Colonic mucosa (tissue), 4 donors: ENCODE results near the gene INTS6. TPM values are rescaled to one million over a fixed set of nuclear protein-coding genes. Genes with fewer than 3 reads are reported as not detected.

Experiments
- DNase-seq: peaks from one replicate; pipeline ENCODE4 v3.0.0-alpha.2; 2020
- H3K27ac ChIP-seq: fragments of 200-600 bp; one replicate; pipeline ENCODE4 v1.8.0; 2021
- H3K27me3 ChIP-seq: fragments of 200-600 bp; one replicate; pipeline ENCODE4 v1.8.0; 2021
- H3K36me3 ChIP-seq: fragments of 200-600 bp; one replicate; pipeline ENCODE4 v1.8.0; 2021
- H3K4me1 ChIP-seq: fragments of 200-600 bp; one replicate; pipeline ENCODE4 v1.8.0; 2021; ENCODE audit warnings: mild to moderate bottlenecking
- H3K4me3 ChIP-seq: fragments of 200-600 bp; one replicate; pipeline ENCODE4 v1.8.0; 2021
- H3K9ac ChIP-seq, 2 donors: one replicate each; pipeline ENCODE4 v1.7.0; 2013; ENCODE audit warnings: control low read depth in 2 of 2, low read depth in 2 of 2, low read length in 2 of 2
- H3K9me3 ChIP-seq: fragments of 200-600 bp; one replicate; pipeline ENCODE4 v1.8.0; 2021
- intact Hi-C: fragments of 100-400 bp; cut with DNase I; formaldehyde crosslinking; loops from one replicate; pipeline ENCODE4 v1.14.1; 2022
- total RNA-seq, 2 donors: library from RNA; stranded (reverse); fragmentation: NEBNext Ultra II Directional in 1 of 2; extraction: Animal tissue kit (Norgen Biotek cat#: 25700) in 1 of 2; gene quantifications; one replicate each; pipeline ENCODE4 v1.2.1, GENCODE V29; 2021
- TF ChIP-seq, protein P1 (sequence below): fragments of 200-600 bp; IDR thresholded peaks from one replicate; pipeline ENCODE4 v1.8.0; 2022; ENCODE audit warnings: antibody characterized with exemption, mild to moderate bottlenecking
- donor health status: healthy.
- donor health status: DM: no; HTN: no; CAD: no.
- donor health status: DM: no; HTN: no; CAD: no.

The INTS6 gene
- total RNA-seq, 2 donors from 2014 or later: 30.8 to 32.3 TPM

DNA sequence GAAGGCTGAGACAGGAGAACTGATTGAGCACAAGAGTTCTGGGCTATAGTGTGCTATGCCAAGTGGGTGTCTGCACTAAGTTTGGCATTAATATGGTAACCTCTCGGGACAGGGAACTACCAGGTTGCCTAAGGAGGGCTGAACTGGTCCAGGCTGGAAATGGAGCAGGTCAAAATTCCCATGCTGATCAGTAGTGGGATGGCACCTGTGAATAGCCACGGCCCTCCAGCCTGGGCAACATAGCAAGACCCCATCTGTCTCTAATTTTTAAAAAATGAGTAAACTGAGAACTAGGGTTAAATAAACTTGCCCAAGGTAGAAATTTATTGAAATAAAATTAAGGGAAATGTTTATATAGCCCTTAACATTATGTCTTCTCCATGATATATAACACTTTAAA, 17.0 kb upstream of the INTS6 start:
- Histone ChIP-seq H3K4me1 (no peaks in the 10 kb centered on the region), H3K36me3 (no peaks in the 10 kb centered on the region), H3K27ac (no peak overlapping the region), H3K27me3 (no peaks in the 10 kb centered on the region), H3K9ac (no peak overlapping the region), H3K9me3 (no peaks in the 10 kb centered on the region), H3K4me3 (no peak overlapping the region)
- TF ChIP-seq, protein P1, sequence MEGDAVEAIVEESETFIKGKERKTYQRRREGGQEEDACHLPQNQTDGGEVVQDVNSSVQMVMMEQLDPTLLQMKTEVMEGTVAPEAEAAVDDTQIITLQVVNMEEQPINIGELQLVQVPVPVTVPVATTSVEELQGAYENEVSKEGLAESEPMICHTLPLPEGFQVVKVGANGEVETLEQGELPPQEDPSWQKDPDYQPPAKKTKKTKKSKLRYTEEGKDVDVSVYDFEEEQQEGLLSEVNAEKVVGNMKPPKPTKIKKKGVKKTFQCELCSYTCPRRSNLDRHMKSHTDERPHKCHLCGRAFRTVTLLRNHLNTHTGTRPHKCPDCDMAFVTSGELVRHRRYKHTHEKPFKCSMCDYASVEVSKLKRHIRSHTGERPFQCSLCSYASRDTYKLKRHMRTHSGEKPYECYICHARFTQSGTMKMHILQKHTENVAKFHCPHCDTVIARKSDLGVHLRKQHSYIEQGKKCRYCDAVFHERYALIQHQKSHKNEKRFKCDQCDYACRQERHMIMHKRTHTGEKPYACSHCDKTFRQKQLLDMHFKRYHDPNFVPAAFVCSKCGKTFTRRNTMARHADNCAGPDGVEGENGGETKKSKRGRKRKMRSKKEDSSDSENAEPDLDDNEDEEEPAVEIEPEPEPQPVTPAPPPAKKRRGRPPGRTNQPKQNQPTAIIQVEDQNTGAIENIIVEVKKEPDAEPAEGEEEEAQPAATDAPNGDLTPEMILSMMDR: no peak
- intact Hi-C loops: no loop called here
- DNase-seq: no peak

DNA sequence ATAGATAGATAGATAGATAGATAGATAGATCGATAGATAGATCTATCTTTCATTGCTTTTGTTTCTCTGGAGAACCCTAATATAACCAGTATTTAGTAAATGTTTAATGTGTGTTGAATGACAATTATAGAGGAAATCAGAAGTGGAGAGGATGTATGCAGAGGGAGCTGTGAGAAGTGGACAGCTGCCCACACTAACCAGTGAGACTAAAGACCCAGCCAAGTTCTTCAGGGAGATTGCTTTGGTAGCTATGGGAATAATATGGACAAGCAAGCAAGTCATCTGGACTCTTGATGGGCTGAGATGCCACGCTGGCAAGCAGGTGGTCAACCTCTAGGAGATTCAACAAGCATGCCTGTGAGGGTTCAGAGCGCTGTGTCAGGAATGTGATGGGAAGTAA, 14.9 kb upstream of the INTS6 start:
- no peak for DNase-seq
- Histone ChIP-seq H3K9ac (no peak overlapping the region), H3K27me3 (no peaks in the 10 kb centered on the region), H3K27ac (no peak overlapping the region), H3K9me3 (no peaks in the 10 kb centered on the region), H3K36me3 (no peaks in the 10 kb centered on the region), H3K4me1 (no peaks in the 10 kb centered on the region), H3K4me3 (no peak overlapping the region)
- TF ChIP-seq, protein P1: no peak
- intact Hi-C loops: no loop called here

DNA sequence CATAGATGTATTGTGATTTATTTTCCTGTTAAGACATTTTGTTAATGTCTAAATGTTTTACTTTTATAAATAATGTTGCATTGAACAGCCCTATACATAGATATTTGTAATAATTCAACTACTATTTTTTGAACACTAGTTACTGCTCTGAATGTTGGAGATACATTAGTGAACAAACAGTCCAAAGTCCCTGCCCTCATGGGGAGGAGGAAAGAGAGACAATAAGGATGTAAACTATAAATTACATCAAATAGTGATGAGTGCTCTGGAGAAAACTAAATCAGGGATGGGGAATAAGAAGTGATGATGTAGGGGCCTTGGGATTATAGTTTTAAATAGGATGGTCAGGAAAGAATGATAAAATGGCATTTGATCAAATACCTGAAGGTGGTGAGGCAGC, 12.3 kb upstream of the INTS6 start:
- H3K4me1 ChIP-seq: no peaks in the 10 kb centered on the region
- H3K36me3 ChIP-seq: no peaks in the 10 kb centered on the region
- no peak overlapping the region for H3K27ac ChIP-seq
- intact Hi-C loops: no loop called here
- H3K9me3 ChIP-seq: no peaks in the 10 kb centered on the region
- no peak for DNase-seq
- no peak overlapping the region for H3K4me3 ChIP-seq
- H3K27me3 ChIP-seq: no peaks in the 10 kb centered on the region
- no peak overlapping the region for H3K9ac ChIP-seq
- TF ChIP-seq, protein P1: no peak

DNA sequence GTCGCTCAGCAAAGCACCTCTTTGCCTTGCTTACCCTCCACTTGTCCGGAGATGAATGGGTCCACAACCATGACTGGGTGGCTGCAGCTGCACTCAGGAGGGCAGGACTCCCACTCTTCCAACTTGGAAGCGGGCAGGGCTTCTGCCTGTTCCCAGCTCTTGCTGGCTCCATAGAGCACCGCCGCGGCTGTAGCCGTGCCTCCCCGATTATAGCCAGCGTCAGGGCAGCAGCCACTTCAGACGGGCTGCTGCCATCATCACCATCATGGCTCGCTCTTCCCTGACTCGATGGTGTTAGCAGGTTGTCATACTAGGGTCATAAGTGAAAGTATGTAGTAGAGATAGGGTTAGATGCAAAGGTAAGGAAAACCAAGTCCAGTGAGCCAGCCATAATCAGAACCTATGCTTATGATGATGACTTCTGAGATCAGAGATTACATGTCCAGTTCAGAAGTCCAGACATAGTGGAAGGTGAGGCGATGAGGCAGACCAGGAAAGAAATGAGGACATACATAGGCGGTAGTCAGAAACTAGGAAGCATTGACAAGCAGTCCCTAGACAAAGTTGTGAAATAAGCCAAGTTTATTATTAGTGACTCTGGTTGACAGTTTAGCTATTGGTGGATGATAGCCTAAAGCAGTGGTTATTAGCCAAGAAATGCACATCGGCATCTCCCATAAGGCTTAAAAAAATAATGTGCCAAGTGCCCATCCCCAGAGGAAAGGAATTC, 4.4 kb upstream of the INTS6 start:
- DNase-seq: no peak
- TF ChIP-seq, protein P1: no peak
- H3K9me3 ChIP-seq: no peaks in the 10 kb centered on the region
- no peak overlapping the region for H3K4me3 ChIP-seq
- no peak overlapping the region for H3K9ac ChIP-seq
- no peaks in the 10 kb centered on the region for H3K27me3 ChIP-seq
- H3K36me3 ChIP-seq: no peaks in the 10 kb centered on the region
- intact Hi-C loops: loop anchor here (5.0 kb wide), 1 partner anchor 125 kb away; the partner anchor contains the start of gene WDFY2
- H3K4me1 ChIP-seq: no peaks in the 10 kb centered on the region
- no peak overlapping the region for H3K27ac ChIP-seq

DNA sequence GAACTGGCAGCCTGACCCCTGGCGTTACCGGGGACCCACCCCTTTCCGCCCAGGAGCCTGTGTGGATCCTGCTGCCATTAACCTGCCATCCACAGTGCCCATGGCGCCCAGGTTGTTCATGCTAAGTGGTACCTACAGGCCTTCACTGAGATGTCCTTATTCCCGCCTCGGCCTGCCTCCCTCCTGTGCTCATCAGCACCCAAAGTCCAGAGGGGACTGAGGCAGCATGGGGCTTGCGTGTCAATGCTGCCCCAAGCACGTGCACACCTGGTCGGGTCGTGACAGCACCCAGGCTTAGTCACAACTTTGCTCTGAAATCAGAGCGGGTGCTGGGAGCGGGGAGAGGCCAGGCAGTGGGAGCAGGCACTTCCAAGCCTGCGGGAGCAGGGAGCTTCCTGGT, 3.7 kb upstream of the INTS6 start:
- H3K27me3 ChIP-seq: no peaks in the 10 kb centered on the region
- no peaks in the 10 kb centered on the region for H3K9me3 ChIP-seq
- H3K4me1 ChIP-seq: no peaks in the 10 kb centered on the region
- TF ChIP-seq, protein P1: no peak
- no peak for DNase-seq
- H3K9ac ChIP-seq: no peak overlapping the region
- H3K27ac ChIP-seq: no peak overlapping the region
- no peaks in the 10 kb centered on the region for H3K36me3 ChIP-seq
- no peak overlapping the region for H3K4me3 ChIP-seq
- intact Hi-C loops: loop anchor here (5.0 kb wide), 1 partner anchor 126 kb away; the partner anchor contains the start of gene WDFY2
